HepG2 (cell line): ENCODE results near the gene ZNF189. TPM values are rescaled to one million over a fixed set of nuclear protein-coding genes. Genes with fewer than 3 reads are reported as not detected.

Experiments used
- IKZF4 ChIP-seq: sonication (generic); formaldehyde crosslinking; IDR thresholded peaks from 2 replicates; pipeline ENCODE4 v1.5.1; 2020; ENCODE audit warnings: borderline replicate concordance, mild to moderate bottlenecking, low read depth, missing genetic modification reagents; ENCODE audit errors: not compliant biosample characterization
- NONO ChIP-seq, 2 experiments: fragments of 450-650 bp in 1 of 2; sonication (generic) in 1 of 2; formaldehyde crosslinking in 1 of 2; IDR thresholded peaks in 1 of 2; conservative IDR thresholded peaks in 1 of 2; 2 replicates each; pipeline versions ENCODE4 v1.6.1 to v1.8.0; 2017 to 2022; ENCODE audit warnings: mild to moderate bottlenecking in 1 of 2, missing genetic modification reagents in 1 of 2, moderate library complexity in 1 of 2
- PRMT3 ChIP-seq: sonication (generic); formaldehyde crosslinking; IDR thresholded peaks from 2 replicates; pipeline ENCODE4 v1.8.1; 2022; ENCODE audit warnings: low read depth, mild to moderate bottlenecking, moderate library complexity, missing genetic modification reagents, borderline replicate concordance
- SNRNP70 ChIP-seq: fragments of 200-400 bp; formaldehyde crosslinking; IDR thresholded peaks from 2 replicates; pipeline ENCODE4 v1.6.1; 2017; ENCODE audit warnings: mild to moderate bottlenecking, low read depth, low read length, moderate library complexity
- SP2 ChIP-seq: sonication (generic); formaldehyde crosslinking; IDR thresholded peaks from 2 replicates; pipeline ENCODE4 v1.5.1; 2020; ENCODE audit warnings: mild to moderate bottlenecking, missing genetic modification reagents
- TBL1XR1 ChIP-seq: fragments of 150-350 bp; IDR thresholded peaks from 2 replicates; pipeline ENCODE4 v1.6.1; 2014; ENCODE audit warnings: borderline replicate concordance, low read length; ENCODE audit not compliant: partially characterized antibody
- TGIF2 ChIP-seq: IDR thresholded peaks from 2 replicates; pipeline ENCODE4 v1.6.1; 2016; ENCODE audit warnings: control low read depth, missing compliant biosample characterization
- ZNF17 ChIP-seq: sonication (generic); formaldehyde crosslinking; IDR thresholded peaks from 2 replicates; pipeline ENCODE4 v1.5.0; 2020; ENCODE audit warnings: mild to moderate bottlenecking, missing genetic modification reagents
- ZNF207 ChIP-seq: fragments of 450-650 bp; IDR thresholded peaks from 2 replicates; pipeline ENCODE4 v1.6.1; 2016; ENCODE audit warnings: antibody characterized with exemption, borderline replicate concordance
- ZNF260 ChIP-seq: sonication (generic); formaldehyde crosslinking; IDR thresholded peaks from 2 replicates; pipeline ENCODE4 v1.4.0; 2020; ENCODE audit warnings: missing genetic modification reagents, low read depth, mild to moderate bottlenecking, borderline replicate concordance
- ZNF354B ChIP-seq: sonication (generic); formaldehyde crosslinking; IDR thresholded peaks from 2 replicates; pipeline ENCODE4 v1.8.0; 2022; ENCODE audit warnings: mild to moderate bottlenecking, missing genetic modification reagents
- ZNF510 ChIP-seq: sonication (generic); formaldehyde crosslinking; IDR thresholded peaks from 2 replicates; pipeline ENCODE4 v1.4.0; 2020; ENCODE audit warnings: low read depth, mild to moderate bottlenecking, missing genetic modification reagents
- ZNF530 ChIP-seq: sonication (generic); formaldehyde crosslinking; IDR thresholded peaks from 2 replicates; pipeline ENCODE4 v1.5.0; 2020; ENCODE audit warnings: low read depth, mild to moderate bottlenecking, missing genetic modification reagents
- ZNF549 ChIP-seq: sonication (generic); formaldehyde crosslinking; IDR thresholded peaks from 2 replicates; pipeline ENCODE4 v1.5.0; 2020; ENCODE audit warnings: missing genetic modification reagents
- ZNF552 ChIP-seq: sonication (generic); formaldehyde crosslinking; IDR thresholded peaks from 2 replicates; pipeline ENCODE4 v1.9.0; 2022; ENCODE audit warnings: missing genetic modification reagents, mild to moderate bottlenecking, borderline replicate concordance
- ZNF740 ChIP-seq: sonication (generic); formaldehyde crosslinking; IDR thresholded peaks from 2 replicates; pipeline ENCODE4 v1.4.0; 2020; ENCODE audit warnings: missing genetic modification reagents
- polyA plus RNA-seq, 8 experiments: library from polyadenylated mRNA; depleted of rRNA in 3 of 8; stranded (reverse) in 7 of 8; unstranded in 1 of 8; fragments of >200 nt; fragmentation: Illumina TruSeq in 4 of 8; extraction: Trizol in 4 of 8; gene quantifications; 2 replicates each; pipeline versions ENCODE4 v1.2.1 to v1.2.3, GENCODE V29; 2011 to 2016; ENCODE audit warnings: low read depth in 4 of 8, missing spikeins in 1 of 8, mixed read lengths in 1 of 8; ENCODE audit not compliant: insufficient read depth in 1 of 8
- total RNA-seq, 5 experiments: library from RNA; depleted of rRNA; stranded (reverse); fragments of >200 nt; fragmentation: Illumina TruSeq; extraction: Trizol; gene quantifications; 2 replicates each; pipeline ENCODE4 v1.2.3, GENCODE V29; 2016; ENCODE audit warnings: low read depth in 1 of 5
- TF ChIP-seq, protein P1 (sequence below), 2 experiments: sonication (generic) in 1 of 2; formaldehyde crosslinking in 1 of 2; IDR thresholded peaks; 2 replicates each; pipeline versions ENCODE4 v1.4.0 to v1.6.1; 2016 to 2020; ENCODE audit warnings: borderline replicate concordance in 1 of 2, low read depth in 1 of 2, mild to moderate bottlenecking in 1 of 2, missing genetic modification reagents in 1 of 2
- TF ChIP-seq, protein P2 (sequence below): sonication (generic); formaldehyde crosslinking; conservative IDR thresholded peaks from 2 replicates; pipeline ENCODE4 v1.4.0; 2020; ENCODE audit warnings: missing genetic modification reagents
- TF ChIP-seq, protein P3 (sequence below): sonication (generic); formaldehyde crosslinking; IDR thresholded peaks from 2 replicates; pipeline ENCODE4 v1.4.0; 2020; ENCODE audit warnings: mild to moderate bottlenecking, low read depth, missing genetic modification reagents
- TF ChIP-seq, protein P4 (sequence below): sonication (generic); formaldehyde crosslinking; IDR thresholded peaks from 2 replicates; pipeline ENCODE4 v1.5.0; 2020; ENCODE audit warnings: missing genetic modification reagents

The ZNF189 gene
- total and polyA plus RNA-seq, 2 of the 13 experiments (the other 11 are each of a cell fraction or from before 2014, with no cell fraction given), result 8.4 to 50.0 TPM

GRCh38 chr9:101354143-101354764 is 44.4 kb upstream of the ZNF189 start (continued):
- TF ChIP-seq ZNF207 (no peak), PRMT3 (CRISPR knock-in tag) (no peak), TBL1XR1 (no peak), TGIF2 (CRISPR knock-in tag) (peak; percentile 80; the same call in 1 of the 2 replicates), SP2 (no peak), ZNF530 (CRISPR knock-in tag) (no peak), ZNF510 (no peak), ZNF549 (no peak), ZNF740 (CRISPR knock-in tag) (no peak), IKZF4 (peak; percentile 13), ZNF354B (CRISPR knock-in tag) (no peak), ZNF552 (CRISPR knock-in tag) (no peak), NONO (IDR thresholded peaks at IDR 0.05) (no peak), NONO (CRISPR knock-in tag; conservative IDR thresholded peaks at IDR 0.05) (no peak), SNRNP70 (no peak), ZNF17 (CRISPR knock-in tag) (no peak), ZNF260 (no peak)
- TF ChIP-seq, protein P1, sequence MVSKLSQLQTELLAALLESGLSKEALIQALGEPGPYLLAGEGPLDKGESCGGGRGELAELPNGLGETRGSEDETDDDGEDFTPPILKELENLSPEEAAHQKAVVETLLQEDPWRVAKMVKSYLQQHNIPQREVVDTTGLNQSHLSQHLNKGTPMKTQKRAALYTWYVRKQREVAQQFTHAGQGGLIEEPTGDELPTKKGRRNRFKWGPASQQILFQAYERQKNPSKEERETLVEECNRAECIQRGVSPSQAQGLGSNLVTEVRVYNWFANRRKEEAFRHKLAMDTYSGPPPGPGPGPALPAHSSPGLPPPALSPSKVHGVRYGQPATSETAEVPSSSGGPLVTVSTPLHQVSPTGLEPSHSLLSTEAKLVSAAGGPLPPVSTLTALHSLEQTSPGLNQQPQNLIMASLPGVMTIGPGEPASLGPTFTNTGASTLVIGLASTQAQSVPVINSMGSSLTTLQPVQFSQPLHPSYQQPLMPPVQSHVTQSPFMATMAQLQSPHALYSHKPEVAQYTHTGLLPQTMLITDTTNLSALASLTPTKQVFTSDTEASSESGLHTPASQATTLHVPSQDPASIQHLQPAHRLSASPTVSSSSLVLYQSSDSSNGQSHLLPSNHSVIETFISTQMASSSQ (IDR thresholded peaks at IDR 0.05; ENCODE audit: low read depth), result peak; percentile 80; the same call in 1 of the 2 replicates
- TF ChIP-seq, protein P1 (CRISPR knock-in tag; IDR thresholded peaks at IDR 0.05; ENCODE audit: borderline replicate concordance), result peak; percentile 85; the same call in 1 of the 2 replicates
- TF ChIP-seq, protein P2, sequence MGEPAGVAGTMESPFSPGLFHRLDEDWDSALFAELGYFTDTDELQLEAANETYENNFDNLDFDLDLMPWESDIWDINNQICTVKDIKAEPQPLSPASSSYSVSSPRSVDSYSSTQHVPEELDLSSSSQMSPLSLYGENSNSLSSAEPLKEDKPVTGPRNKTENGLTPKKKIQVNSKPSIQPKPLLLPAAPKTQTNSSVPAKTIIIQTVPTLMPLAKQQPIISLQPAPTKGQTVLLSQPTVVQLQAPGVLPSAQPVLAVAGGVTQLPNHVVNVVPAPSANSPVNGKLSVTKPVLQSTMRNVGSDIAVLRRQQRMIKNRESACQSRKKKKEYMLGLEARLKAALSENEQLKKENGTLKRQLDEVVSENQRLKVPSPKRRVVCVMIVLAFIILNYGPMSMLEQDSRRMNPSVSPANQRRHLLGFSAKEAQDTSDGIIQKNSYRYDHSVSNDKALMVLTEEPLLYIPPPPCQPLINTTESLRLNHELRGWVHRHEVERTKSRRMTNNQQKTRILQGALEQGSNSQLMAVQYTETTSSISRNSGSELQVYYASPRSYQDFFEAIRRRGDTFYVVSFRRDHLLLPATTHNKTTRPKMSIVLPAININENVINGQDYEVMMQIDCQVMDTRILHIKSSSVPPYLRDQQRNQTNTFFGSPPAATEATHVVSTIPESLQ (CRISPR knock-in tag), result no peak; the same call in 1 of the 2 replicates
- TF ChIP-seq, protein P3, sequence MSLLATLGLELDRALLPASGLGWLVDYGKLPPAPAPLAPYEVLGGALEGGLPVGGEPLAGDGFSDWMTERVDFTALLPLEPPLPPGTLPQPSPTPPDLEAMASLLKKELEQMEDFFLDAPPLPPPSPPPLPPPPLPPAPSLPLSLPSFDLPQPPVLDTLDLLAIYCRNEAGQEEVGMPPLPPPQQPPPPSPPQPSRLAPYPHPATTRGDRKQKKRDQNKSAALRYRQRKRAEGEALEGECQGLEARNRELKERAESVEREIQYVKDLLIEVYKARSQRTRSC (CRISPR knock-in tag), result no peak
- TF ChIP-seq, protein P4, sequence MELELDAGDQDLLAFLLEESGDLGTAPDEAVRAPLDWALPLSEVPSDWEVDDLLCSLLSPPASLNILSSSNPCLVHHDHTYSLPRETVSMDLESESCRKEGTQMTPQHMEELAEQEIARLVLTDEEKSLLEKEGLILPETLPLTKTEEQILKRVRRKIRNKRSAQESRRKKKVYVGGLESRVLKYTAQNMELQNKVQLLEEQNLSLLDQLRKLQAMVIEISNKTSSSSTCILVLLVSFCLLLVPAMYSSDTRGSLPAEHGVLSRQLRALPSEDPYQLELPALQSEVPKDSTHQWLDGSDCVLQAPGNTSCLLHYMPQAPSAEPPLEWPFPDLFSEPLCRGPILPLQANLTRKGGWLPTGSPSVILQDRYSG (CRISPR knock-in tag), result no peak
